ENCODE data around the gene MED26.
"Not testable (repeated sequence)": the region's sequence is repeated elsewhere in the genome, so short reads cannot be mapped to it uniquely, and the experiment has no call there.

MED26 gene

GRCh38 chr19:16544473-16545231, 83.4 kb downstream of the MED26 start:
- no peak overlapping the region for H3K27ac ChIP-seq (ENCODE audit: insufficient read depth in 1 of 2, low read depth in 1 of 2, low read length in 2 of 2, poor library complexity in 1 of 2, severe bottlenecking in 2 of 2)
- ChIA-PET CTCF (interaction anchor here (1.5 kb wide), 1 partner anchor 10 kb away, joined by 3 read pairs; no protein-coding TSS in a partner anchor), POLR2A (interaction anchor here (0.5 kb wide), 1 partner anchor 19 kb away, joined by 3 read pairs; no protein-coding TSS in a partner anchor)
- H3K27me3 ChIP-seq (replicated peaks in 2 of 5; ENCODE audit: control insufficient read depth in 4 of 5, insufficient read depth in 5 of 5, low read length in 4 of 5) = no peaks in the 10 kb centered on the region
- no peaks in the 10 kb centered on the region for H3K9me3 ChIP-seq (ENCODE audit: control extremely low read depth in 1 of 5, control insufficient read depth in 4 of 5, insufficient read depth in 2 of 5, low read depth in 1 of 5, low read length in 4 of 5)
- H3K36me3 ChIP-seq (ENCODE audit: control insufficient read depth in 4 of 4, insufficient read depth in 4 of 4, low read length in 3 of 4) = peaks cover 2 to 8% (median 6%) of the 10 kb centered on the region in 4 experiments
- no peak for DNase-seq
- H3K4me3 ChIP-seq (ENCODE audit: control insufficient read depth in 1 of 7, extremely low read depth in 1 of 7, insufficient read depth in 4 of 7, low read depth in 2 of 7, low read length in 6 of 7) = no peak overlapping the region
- peaks cover 9 to 42% (median 23%) of the 10 kb centered on the region in 4 experiments for H3K4me1 ChIP-seq (ENCODE audit: control extremely low read depth in 1 of 4, control insufficient read depth in 4 of 4, insufficient read depth in 4 of 4, low read length in 3 of 4)
- WGBS (ENCODE audit: insufficient coverage) = 92% methylated on average over 7 of the region's 11 CpGs

- H3K27me3 ChIP-seq (replicated peaks in 2 of 5; ENCODE audit: control insufficient read depth in 4 of 5, insufficient read depth in 5 of 5, low read length in 4 of 5); DNase-seq; H3K9me3 ChIP-seq (ENCODE audit: control extremely low read depth in 1 of 5, control insufficient read depth in 4 of 5, insufficient read depth in 2 of 5, low read depth in 1 of 5, low read length in 4 of 5): not testable (repeated sequence)
- H3K4me3 ChIP-seq (ENCODE audit: control insufficient read depth in 1 of 7, extremely low read depth in 1 of 7, insufficient read depth in 4 of 7, low read depth in 2 of 7, low read length in 6 of 7) = peak overlapping the region in 3 of 7 experiments; percentile 92 to 97 (median 97)
- 93% methylated on average over 5 of the region's 6 CpGs for WGBS (ENCODE audit: insufficient coverage)
- POLR2A ChIA-PET = interaction anchor here (0.7 kb wide), 1 partner anchor 28 kb away, joined by 5 read pairs; no protein-coding TSS in a partner anchor
- peaks cover 9 to 33% (median 23%) of the 10 kb centered on the region in 4 experiments for H3K4me1 ChIP-seq (ENCODE audit: control extremely low read depth in 1 of 4, control insufficient read depth in 4 of 4, insufficient read depth in 4 of 4, low read length in 3 of 4)
- CTCF ChIA-PET = interaction anchor here (1.4 to 1.9 kb wide), 2 partner anchors 11 to 44 kb away, joined by 4 to 5 read pairs; no protein-coding TSS in a partner anchor
- H3K27ac ChIP-seq (ENCODE audit: insufficient read depth in 1 of 2, low read depth in 1 of 2, low read length in 2 of 2, poor library complexity in 1 of 2, severe bottlenecking in 2 of 2) = peak overlapping the region in 1 of 2 experiments; percentile 86
- H3K36me3 ChIP-seq (ENCODE audit: control insufficient read depth in 4 of 4, insufficient read depth in 4 of 4, low read length in 3 of 4) = peaks cover 2 to 15% (median 9%) of the 10 kb centered on the region in 4 experiments
These were observed 84.3 kb downstream of the MED26 start for GRCh38 chr19:16543734-16544133.

GRCh38 chr19:16542910-16543472, 85.0 kb downstream of the MED26 start:
- Histone ChIP-seq H3K4me1 (ENCODE audit: control extremely low read depth in 1 of 4, control insufficient read depth in 4 of 4, insufficient read depth in 4 of 4, low read length in 3 of 4) (peaks cover 9 to 32% (median 23%) of the 10 kb centered on the region in 4 experiments), H3K27me3 (replicated peaks in 2 of 5; ENCODE audit: control insufficient read depth in 4 of 5, insufficient read depth in 5 of 5, low read length in 4 of 5) (no peaks in the 10 kb centered on the region), H3K36me3 (ENCODE audit: control insufficient read depth in 4 of 4, insufficient read depth in 4 of 4, low read length in 3 of 4) (peaks cover 0 to 21% (median 10%) of the 10 kb centered on the region in 4 experiments), H3K4me3 (ENCODE audit: control insufficient read depth in 1 of 7, extremely low read depth in 1 of 7, insufficient read depth in 4 of 7, low read depth in 2 of 7, low read length in 6 of 7) (peak overlapping the region; percentile 76 to 97 (median 92)), H3K27ac (ENCODE audit: insufficient read depth in 1 of 2, low read depth in 1 of 2, low read length in 2 of 2, poor library complexity in 1 of 2, severe bottlenecking in 2 of 2) (peak overlapping the region; percentile 72 to 86), H3K9me3 (ENCODE audit: control extremely low read depth in 1 of 5, control insufficient read depth in 4 of 5, insufficient read depth in 2 of 5, low read depth in 1 of 5, low read length in 4 of 5) (no peaks in the 10 kb centered on the region)
- no peak for DNase-seq
- 0% methylated on average over 6 of the region's 15 CpGs for WGBS (ENCODE audit: insufficient coverage)
- CTCF ChIA-PET = interaction anchor here (0.6 to 1.9 kb wide), 4 partner anchors 8 to 44 kb away, joined by 3 to 5 read pairs (median 4); no protein-coding TSS in a partner anchor
- POLR2A ChIA-PET = interaction anchor here (0.7 to 1.9 kb wide), 4 partner anchors 23 to 86 kb away, joined by 4 to 7 read pairs (median 5); no protein-coding TSS in a partner anchor

- under 1% methylated on average over 89 of the region's 108 CpGs for WGBS (ENCODE audit: insufficient coverage)
- Histone ChIP-seq H3K27me3 (replicated peaks in 2 of 5; ENCODE audit: control insufficient read depth in 4 of 5, insufficient read depth in 5 of 5, low read length in 4 of 5) (no peaks in the 10 kb centered on the region), H3K36me3 (ENCODE audit: control insufficient read depth in 4 of 4, insufficient read depth in 4 of 4, low read length in 3 of 4) (peaks cover 2 to 28% (median 14%) of the 10 kb centered on the region in 4 experiments), H3K27ac (ENCODE audit: insufficient read depth in 1 of 2, low read depth in 1 of 2, low read length in 2 of 2, poor library complexity in 1 of 2, severe bottlenecking in 2 of 2) (peak within 1 kb of the TSS; percentile 72 to 86), H3K4me3 (ENCODE audit: control insufficient read depth in 1 of 7, extremely low read depth in 1 of 7, insufficient read depth in 4 of 7, low read depth in 2 of 7, low read length in 6 of 7) (peak within 1 kb of the TSS; percentile 76 to 97 (median 92)), H3K9me3 (ENCODE audit: control extremely low read depth in 1 of 5, control insufficient read depth in 4 of 5, insufficient read depth in 2 of 5, low read depth in 1 of 5, low read length in 4 of 5) (no peaks in the 10 kb centered on the region), H3K4me1 (ENCODE audit: control extremely low read depth in 1 of 4, control insufficient read depth in 4 of 4, insufficient read depth in 4 of 4, low read length in 3 of 4) (peaks cover 9 to 32% (median 23%) of the 10 kb centered on the region in 4 experiments)
- DNase-seq = peak; percentile 94 to 97 (median 97)
- POLR2A ChIA-PET = interaction anchor here (0.7 to 1.9 kb wide), 3 partner anchors 24 to 87 kb away, joined by 4 to 7 read pairs (median 5); no protein-coding TSS in a partner anchor
- CTCF ChIA-PET = interaction anchor here (0.6 to 1.9 kb wide), 5 partner anchors 8 to 151 kb away, joined by 3 to 5 read pairs (median 4); no protein-coding TSS in a partner anchor
These were observed 85.7 kb downstream of the MED26 start, which contains the start of gene CHERP for GRCh38 chr19:16542045-16542909. Gene CHERP (minus strand): TSS chr19:16542437. CDS start chr19:16542378, 59 bp downstream.

- ChIA-PET CTCF (interaction anchor here (0.6 to 1.3 kb wide), 3 partner anchors 42 to 152 kb away, joined by 4 to 5 read pairs (median 4); no protein-coding TSS in a partner anchor), POLR2A (interaction anchor here (1.9 kb wide), 1 partner anchor 24 kb away, joined by 7 read pairs; no protein-coding TSS in a partner anchor)
- H3K4me1 ChIP-seq (ENCODE audit: control extremely low read depth in 1 of 4, control insufficient read depth in 4 of 4, insufficient read depth in 4 of 4, low read length in 3 of 4) = peaks cover 9 to 32% (median 23%) of the 10 kb centered on the region in 4 experiments
- 2% methylated on average over 16 of the region's 29 CpGs for WGBS (ENCODE audit: insufficient coverage)
- no peaks in the 10 kb centered on the region for H3K27me3 ChIP-seq (replicated peaks in 2 of 5; ENCODE audit: control insufficient read depth in 4 of 5, insufficient read depth in 5 of 5, low read length in 4 of 5)
- H3K9me3 ChIP-seq (ENCODE audit: control extremely low read depth in 1 of 5, control insufficient read depth in 4 of 5, insufficient read depth in 2 of 5, low read depth in 1 of 5, low read length in 4 of 5) = no peaks in the 10 kb centered on the region
- DNase-seq = no peak
- peak overlapping the region; percentile 72 to 86 for H3K27ac ChIP-seq (ENCODE audit: insufficient read depth in 1 of 2, low read depth in 1 of 2, low read length in 2 of 2, poor library complexity in 1 of 2, severe bottlenecking in 2 of 2)
- peaks cover 2 to 33% (median 16%) of the 10 kb centered on the region in 4 experiments for H3K36me3 ChIP-seq (ENCODE audit: control insufficient read depth in 4 of 4, insufficient read depth in 4 of 4, low read length in 3 of 4)
- H3K4me3 ChIP-seq (ENCODE audit: control insufficient read depth in 1 of 7, extremely low read depth in 1 of 7, insufficient read depth in 4 of 7, low read depth in 2 of 7, low read length in 6 of 7) = peak overlapping the region; percentile 76 to 97 (median 92)
These were observed 86.4 kb downstream of the MED26 start for GRCh38 chr19:16541526-16542044.

DNA sequence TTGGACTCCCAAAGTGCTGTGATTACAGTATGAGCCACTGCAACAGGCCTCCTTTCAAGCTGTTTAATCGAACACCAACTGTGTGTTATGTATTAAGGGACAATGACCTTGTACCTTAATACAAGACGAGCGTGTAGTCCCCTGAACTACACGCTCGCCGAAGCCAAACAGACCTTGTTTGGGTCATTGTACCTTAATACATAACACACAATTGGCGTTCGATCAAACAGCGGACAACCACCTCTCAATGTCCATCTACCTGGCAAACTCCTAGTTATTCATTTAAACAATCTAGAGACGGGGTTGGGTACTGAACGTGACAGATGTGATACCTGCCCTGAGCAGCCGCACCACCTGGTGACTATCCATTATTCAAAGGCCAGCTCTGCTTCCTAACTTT, 87.1 kb downstream of the MED26 start:
- H3K4me1 ChIP-seq (ENCODE audit: control extremely low read depth in 1 of 4, control insufficient read depth in 4 of 4, insufficient read depth in 4 of 4, low read length in 3 of 4) = peaks cover 9 to 32% (median 23%) of the 10 kb centered on the region in 4 experiments

More for the DNA sequence above, 87.1 kb downstream of the MED26 start:
- WGBS (ENCODE audit: insufficient coverage) = 90% methylated on average over 11 of the region's 12 CpGs
- H3K36me3 ChIP-seq (ENCODE audit: control insufficient read depth in 4 of 4, insufficient read depth in 4 of 4, low read length in 3 of 4) = peaks cover 2 to 38% (median 20%) of the 10 kb centered on the region in 4 experiments
- no peaks in the 10 kb centered on the region for H3K27me3 ChIP-seq (replicated peaks in 2 of 5; ENCODE audit: control insufficient read depth in 4 of 5, insufficient read depth in 5 of 5, low read length in 4 of 5)
- peak overlapping the region in 6 of 7 experiments; percentile 76 to 97 (median 90) for H3K4me3 ChIP-seq (ENCODE audit: control insufficient read depth in 1 of 7, extremely low read depth in 1 of 7, insufficient read depth in 4 of 7, low read depth in 2 of 7, low read length in 6 of 7)
- no peaks in the 10 kb centered on the region for H3K9me3 ChIP-seq (ENCODE audit: control extremely low read depth in 1 of 5, control insufficient read depth in 4 of 5, insufficient read depth in 2 of 5, low read depth in 1 of 5, low read length in 4 of 5)
- ChIA-PET CTCF (interaction anchor here (1.2 to 1.3 kb wide), 2 partner anchors 43 to 50 kb away, joined by 4 to 5 read pairs; no protein-coding TSS in a partner anchor), POLR2A (no interaction called here)
- H3K27ac ChIP-seq (ENCODE audit: insufficient read depth in 1 of 2, low read depth in 1 of 2, low read length in 2 of 2, poor library complexity in 1 of 2, severe bottlenecking in 2 of 2) = peak overlapping the region; percentile 72 to 86
- DNase-seq = no peak
